IMR-90 (cell line): ENCODE results near the gene SNX30.
A peak's percentile ranks its signal among the peaks of the same experiment; 100 is the strongest.

Experiments used
- CEBPB ChIP-seq: IDR thresholded peaks from 2 replicates; pipeline ENCODE4 v1.6.1; 2012; ENCODE audit warnings: low read depth, low read length, improper control_type of control experiment
- CHD1 ChIP-seq: IDR thresholded peaks from 2 replicates; pipeline ENCODE4 v1.6.1; 2012; ENCODE audit warnings: low read depth, low read length, improper control_type of control experiment
- CTCF ChIP-seq: conservative IDR thresholded peaks from 2 replicates; pipeline ENCODE4 v1.5.1; 2012; ENCODE audit warnings: mild to moderate bottlenecking, low read depth, low read length, improper control_type of control experiment
- MXI1 ChIP-seq: IDR thresholded peaks from 2 replicates; pipeline ENCODE4 v1.6.1; 2012; ENCODE audit warnings: low read depth, mild to moderate bottlenecking, low read length, moderate library complexity, borderline replicate concordance
- POLR2A ChIP-seq: IDR thresholded peaks from 2 replicates; pipeline ENCODE4 v1.6.1; 2012; ENCODE audit warnings: mild to moderate bottlenecking, low read depth, low read length
- RAD21 ChIP-seq: IDR thresholded peaks from 2 replicates; pipeline ENCODE4 v1.6.1; 2012; ENCODE audit warnings: low read length, improper control_type of control experiment

GRCh38 chr9:112846528-112847488 lies 96.2 kb downstream of the SNX30 start:
- TF ChIP-seq CTCF (no peak), CHD1 (no peak), POLR2A (no peak), RAD21 (no peak), CEBPB (0 out of 2 replicates have a peak, but pooled peaks have one; percentile 13), MXI1 (no peak)
